Activated CD4-positive, CD25-positive, alpha-beta regulatory T cell treated with anti-CD3 and anti-CD28 coated beads, Interleukin-2, amount 50 U/mL, for 72 hours (primary cell): ENCODE measurements around the gene CACNA1C.
"Not testable (repeated sequence)": the region's sequence is repeated elsewhere in the genome, so short reads cannot be mapped to it uniquely, and the experiment has no call there.

Experiments
- DNase-seq: peaks from one replicate; pipeline ENCODE4 v3.0.0; 2021

The CACNA1C gene

DNA sequence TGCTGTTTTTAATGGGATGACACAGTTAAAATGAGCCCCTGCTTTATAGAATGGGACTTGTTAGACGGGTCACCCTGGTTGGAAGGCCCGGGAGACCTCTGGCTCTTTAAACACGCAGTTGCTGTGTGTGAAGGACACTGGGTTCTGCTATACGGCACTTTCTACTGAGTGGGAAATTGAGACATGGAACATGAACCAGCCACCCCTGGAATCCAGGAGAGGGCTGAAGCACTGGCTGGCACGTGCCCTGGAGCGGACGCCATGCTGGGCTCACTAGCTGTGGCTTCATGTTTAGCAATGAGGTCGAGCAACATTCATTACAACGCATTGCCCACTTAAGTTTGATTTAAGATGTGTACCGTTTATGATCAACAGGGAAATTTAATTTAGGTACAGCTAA is 23.9 kb downstream of the CACNA1C start:
- no peak for DNase-seq

DNA sequence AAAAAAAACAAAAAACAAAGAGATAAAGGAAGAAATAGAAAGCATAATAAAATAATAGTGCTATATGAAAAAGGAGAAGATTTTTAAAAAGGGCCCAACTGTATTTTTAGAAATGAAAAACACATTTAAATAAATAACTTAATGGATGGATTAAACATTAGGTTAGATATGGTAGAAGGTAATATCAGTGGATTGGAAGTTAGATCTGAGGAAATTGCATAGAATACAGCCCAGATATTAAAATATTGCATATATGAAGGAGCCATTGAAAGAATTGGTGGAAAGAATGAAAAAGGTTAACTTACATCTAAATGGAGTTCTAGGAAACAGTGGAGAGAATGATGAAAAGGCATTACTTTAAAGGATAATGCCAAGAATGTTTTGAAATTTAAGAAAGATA is 27.8 kb downstream of the CACNA1C start:
- DNase-seq, result no peak

- no peak for DNase-seq
Measured at GRCh38 chr12:2082321-2082720, 29.5 kb downstream of the CACNA1C start.

- no peak for DNase-seq
Measured at GRCh38 chr12:2083008-2083407, 30.2 kb downstream of the CACNA1C start.

DNA sequence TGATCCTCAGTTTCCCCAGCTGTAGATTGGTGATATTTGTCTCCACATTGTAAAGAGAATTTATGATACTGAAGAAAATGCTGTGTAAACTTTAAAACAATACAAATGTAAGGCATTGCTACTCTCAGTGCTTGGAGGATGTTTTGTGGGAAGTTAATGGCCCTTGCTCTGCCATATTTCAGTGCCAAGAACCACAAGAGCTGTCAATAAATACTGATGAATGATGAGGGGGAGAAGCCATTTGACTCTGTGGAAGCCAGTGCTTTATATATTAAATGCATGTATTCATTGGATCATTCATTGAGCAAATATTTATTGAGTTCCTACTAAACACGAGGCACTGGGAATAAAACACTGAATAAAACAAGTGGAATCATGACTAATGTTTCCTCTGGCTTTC is 30.8 kb downstream of the CACNA1C start:
- DNase-seq, result no peak

- no peak for DNase-seq
Measured at GRCh38 chr12:2084553-2085296, 31.9 kb downstream of the CACNA1C start.

GRCh38 chr12:2092354-2092753 is 39.6 kb downstream of the CACNA1C start:
- no peak for DNase-seq

DNA sequence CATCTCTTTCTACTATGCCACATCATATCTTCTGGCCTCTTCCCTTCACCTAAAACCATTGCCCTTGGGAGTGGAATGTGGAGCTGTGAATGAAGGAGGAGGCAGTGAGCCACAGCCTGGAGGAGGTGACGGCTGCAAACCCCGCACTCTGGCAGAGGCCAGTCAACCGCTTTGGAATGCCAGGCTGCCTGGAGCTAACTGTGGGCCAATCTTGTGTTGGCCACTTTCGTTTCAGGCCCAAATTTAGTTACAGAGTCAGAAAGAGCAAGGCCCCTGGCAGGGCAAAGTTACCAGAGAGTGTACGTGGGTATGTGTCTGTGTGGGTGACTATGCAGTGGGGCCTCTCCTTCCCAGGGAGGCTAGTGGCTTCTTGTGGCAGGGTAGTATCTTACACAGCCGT is 40.1 kb downstream of the CACNA1C start:
- DNase-seq, result no peak

- no peak for DNase-seq
Measured at GRCh38 chr12:2094597-2094996, 41.8 kb downstream of the CACNA1C start.

DNA sequence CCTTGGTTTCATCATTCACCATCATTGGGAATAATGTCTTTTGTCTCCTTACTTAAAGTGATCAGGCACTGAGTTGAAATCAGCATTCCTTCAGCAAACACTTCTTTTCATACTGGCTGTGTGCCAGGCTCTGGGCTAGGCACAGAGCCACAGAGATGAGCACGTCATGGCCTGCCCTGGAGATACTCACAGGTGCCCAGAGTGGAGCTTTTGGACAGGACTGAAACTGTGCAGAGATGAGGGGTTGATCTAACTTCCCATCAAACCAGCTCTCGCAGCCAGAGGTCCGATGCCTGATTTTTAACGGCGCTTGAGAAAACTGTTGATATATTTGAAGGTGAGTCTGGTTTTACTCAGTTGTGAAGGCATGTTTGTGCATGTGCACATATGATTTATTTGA is 43.1 kb downstream of the CACNA1C start:
- no peak for DNase-seq

- no peak for DNase-seq
Measured at GRCh38 chr12:2097617-2098016, 44.8 kb downstream of the CACNA1C start.

- DNase-seq, result no peak
Measured at GRCh38 chr12:2098852-2099251, 46.1 kb downstream of the CACNA1C start.

DNA sequence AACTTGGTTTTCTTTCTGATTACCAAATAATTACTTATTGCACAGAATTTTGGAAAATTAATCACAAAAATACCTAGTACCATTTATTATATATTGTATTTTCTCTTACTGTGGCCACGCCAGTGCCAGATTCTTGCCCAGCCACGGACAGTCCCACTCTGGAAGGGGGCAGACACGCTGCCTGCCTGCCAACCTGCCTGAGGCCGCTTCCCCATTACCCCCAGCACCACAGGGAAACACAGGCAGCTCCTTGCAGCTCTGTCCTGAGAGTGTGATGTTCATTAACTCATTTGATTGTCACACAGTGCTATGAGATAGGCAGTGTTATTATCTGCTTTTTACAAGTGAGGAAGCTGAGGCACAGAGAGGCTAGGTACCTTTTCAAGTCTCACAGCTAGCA is 46.8 kb downstream of the CACNA1C start:
- no peak for DNase-seq

GRCh38 chr12:2101359-2101758 is 48.6 kb downstream of the CACNA1C start:
- no peak for DNase-seq

DNA sequence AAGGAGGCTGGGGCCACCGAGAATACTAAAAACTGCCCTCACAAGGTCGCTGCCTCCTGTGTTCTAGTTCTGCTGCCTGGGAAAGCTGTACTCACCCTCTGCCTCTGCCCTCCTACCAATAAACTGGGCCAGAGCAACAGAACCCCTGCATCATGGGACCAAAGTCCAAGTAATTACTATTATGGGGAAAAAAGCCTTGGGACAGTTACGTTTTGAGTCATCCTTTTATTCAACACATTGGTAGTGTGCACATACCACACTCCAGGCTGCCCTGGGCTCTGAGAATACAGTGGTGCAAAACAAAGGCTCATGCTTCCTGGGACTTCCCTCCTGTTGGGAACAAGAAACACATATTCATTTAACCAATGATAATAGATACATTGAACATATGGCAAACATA is 49.0 kb downstream of the CACNA1C start:
- DNase-seq, result no peak

GRCh38 chr12:2102736-2103135 is 49.9 kb downstream of the CACNA1C start:
- DNase-seq, result not testable (repeated sequence)

- DNase-seq, result not testable (repeated sequence)
Measured at GRCh38 chr12:2105387-2105786, 52.6 kb downstream of the CACNA1C start.

GRCh38 chr12:2108166-2108565 is 55.4 kb downstream of the CACNA1C start:
- DNase-seq, result no peak

GRCh38 chr12:2108975-2109671 is 56.3 kb downstream of the CACNA1C start:
- no peak for DNase-seq

GRCh38 chr12:2110127-2110526 is 57.3 kb downstream of the CACNA1C start:
- DNase-seq, result no peak

DNA sequence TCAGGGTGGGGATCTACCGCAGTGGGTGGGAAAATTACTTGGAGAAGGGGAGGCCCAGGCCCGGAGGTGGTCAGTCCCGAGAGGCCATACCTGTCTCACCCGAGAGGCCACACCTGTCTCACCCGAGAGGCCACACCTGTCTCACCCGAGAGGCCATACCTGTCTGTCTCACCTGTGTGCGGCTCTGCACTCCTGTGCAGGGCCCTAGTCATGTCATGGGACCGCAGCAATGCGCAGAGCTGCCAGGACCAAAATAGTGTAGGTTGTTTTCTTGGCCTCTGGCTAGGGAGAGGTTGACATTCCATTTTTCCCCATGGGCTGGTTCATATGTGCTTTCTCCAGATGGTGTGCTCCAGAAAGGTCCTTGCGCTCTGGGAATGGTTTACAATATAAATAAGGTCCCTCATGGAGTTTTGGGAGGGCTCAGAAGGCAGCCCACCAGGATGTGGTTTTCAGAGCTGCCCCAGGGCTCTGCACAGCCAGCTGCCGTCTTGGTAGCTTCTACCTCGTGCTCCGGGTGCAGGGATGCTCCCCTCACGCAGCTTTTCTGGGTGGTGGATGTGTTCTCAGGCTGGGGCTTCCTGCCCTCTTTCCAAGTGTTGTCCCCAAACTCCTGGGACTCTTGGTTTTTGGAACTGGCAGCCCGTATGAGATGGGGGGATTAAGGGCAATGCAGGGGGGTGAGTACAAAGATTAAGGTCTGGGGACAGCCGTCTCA is 58.2 kb downstream of the CACNA1C start:
- no peak for DNase-seq

DNA sequence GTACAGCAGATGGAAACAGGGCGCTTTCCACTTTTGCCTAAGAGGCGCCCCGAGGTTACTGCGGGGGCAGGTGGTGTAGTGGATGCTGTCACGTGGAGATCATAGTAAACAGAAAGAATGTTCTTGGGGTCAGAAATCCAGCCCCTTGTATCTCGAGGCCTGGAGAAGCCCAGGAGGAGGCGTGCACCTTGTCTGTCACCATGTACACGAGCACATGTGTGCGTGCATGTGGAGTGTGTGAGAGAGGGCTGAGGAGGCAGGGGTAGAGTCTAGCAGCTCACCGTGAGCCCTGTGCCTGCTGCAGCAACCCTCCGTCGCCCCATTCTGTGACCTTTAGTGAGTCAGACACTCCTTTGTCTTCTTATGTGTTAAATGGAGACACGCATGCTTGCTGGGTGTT is 59.0 kb downstream of the CACNA1C start:
- no peak for DNase-seq

DNA sequence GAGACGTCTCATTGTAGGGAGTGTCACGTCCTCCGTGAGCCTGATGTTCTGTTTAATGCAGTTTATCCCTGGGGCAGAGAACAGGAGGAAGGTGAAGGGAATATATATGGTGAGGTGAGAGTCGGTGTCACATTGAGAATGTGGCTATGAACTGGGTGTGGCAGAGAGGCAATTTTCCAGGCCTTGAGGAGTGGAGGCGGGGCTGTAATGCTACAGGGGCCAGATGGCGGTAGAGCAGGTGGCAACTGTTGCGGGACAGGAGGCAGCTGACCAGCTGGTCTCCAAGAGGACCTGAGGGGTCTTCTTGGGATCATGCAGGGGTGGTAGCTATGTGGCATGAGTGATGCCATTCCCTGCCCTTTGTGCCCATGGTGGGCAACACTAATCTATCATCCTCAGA is 59.6 kb downstream of the CACNA1C start:
- no peak for DNase-seq
